Ishikawa (cell line): ENCODE measurements around the gene KPNA5.

Experiments used
- CEBPB ChIP-seq: IDR thresholded peaks from 2 replicates; pipeline ENCODE4 v1.6.1; 2012
- CREB1 ChIP-seq: IDR thresholded peaks from 2 replicates; pipeline ENCODE4 v1.6.1; 2012; ENCODE audit warnings: low read depth
- EP300 ChIP-seq: IDR thresholded peaks from 2 replicates; pipeline ENCODE4 v1.6.1; 2012; ENCODE audit warnings: borderline replicate concordance
- FOXM1 ChIP-seq: IDR thresholded peaks from 2 replicates; pipeline ENCODE4 v1.6.1; 2012; ENCODE audit warnings: low read depth, borderline replicate concordance
- TAF1 ChIP-seq: IDR thresholded peaks from 2 replicates; pipeline ENCODE4 v1.6.1; 2012; ENCODE audit warnings: low read depth, mild to moderate bottlenecking
- TCF12 ChIP-seq: IDR thresholded peaks from 2 replicates; pipeline ENCODE4 v1.6.1; 2012; ENCODE audit warnings: low read depth
- ZBTB7A ChIP-seq: IDR thresholded peaks from 2 replicates; pipeline ENCODE4 v1.6.1; 2012; ENCODE audit warnings: low read depth
- TF ChIP-seq, protein P1 (sequence below): IDR thresholded peaks from 2 replicates; pipeline ENCODE4 v1.6.1; 2012

- TF ChIP-seq, protein P1, sequence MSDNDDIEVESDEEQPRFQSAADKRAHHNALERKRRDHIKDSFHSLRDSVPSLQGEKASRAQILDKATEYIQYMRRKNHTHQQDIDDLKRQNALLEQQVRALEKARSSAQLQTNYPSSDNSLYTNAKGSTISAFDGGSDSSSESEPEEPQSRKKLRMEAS = no peak
- no peak for TF ChIP-seq CREB1
- no peak for TF ChIP-seq ZBTB7A
- no peak for TF ChIP-seq EP300
- no peak for TF ChIP-seq TAF1
- no peak for TF ChIP-seq FOXM1
- TF ChIP-seq TCF12 = no peak
- TF ChIP-seq CEBPB = no peak
Observed at GRCh38 chr6:116779573-116780164, 98.7 kb downstream of the KPNA5 start.
